Liver (tissue), 9 donors: ENCODE data around the gene SLC16A5. TPM values are rescaled to one million over a fixed set of nuclear protein-coding genes. Genes with fewer than 3 reads are reported as not detected.

Experiments
- DNase-seq: peaks from one replicate; pipeline ENCODE4 v3.0.0-alpha.2; 2017; ENCODE audit warnings: low spot score
- H3K27ac ChIP-seq, 2 donors: one replicate each; pipeline ENCODE4 v1.7.0; 2013; ENCODE audit warnings: inconsistent platforms in 2 of 2, low read length in 2 of 2, control low read depth in 1 of 2, low read depth in 1 of 2, mild to moderate bottlenecking in 1 of 2
- H3K27me3 ChIP-seq, 4 donors: one replicate each; pipeline versions ENCODE4 v1.6.1 to v1.7.0; 2013; ENCODE audit warnings: low read length in 3 of 4, inconsistent platforms in 1 of 4, mild to moderate bottlenecking in 1 of 4, moderate library complexity in 1 of 4; ENCODE audit not compliant: control insufficient read depth in 4 of 4, insufficient read depth in 4 of 4
- H3K36me3 ChIP-seq, 4 donors: one replicate each; pipeline versions ENCODE4 v1.6.1 to v1.7.0; 2013; ENCODE audit warnings: low read length in 3 of 4, mild to moderate bottlenecking in 3 of 4, low read depth in 1 of 4, moderate library complexity in 1 of 4; ENCODE audit not compliant: control insufficient read depth in 4 of 4, insufficient read depth in 3 of 4
- H3K4me1 ChIP-seq, 4 donors: one replicate each; pipeline versions ENCODE4 v1.6.1 to v1.7.0; 2013; ENCODE audit warnings: low read length in 3 of 4, mild to moderate bottlenecking in 3 of 4, moderate library complexity in 1 of 4; ENCODE audit not compliant: control insufficient read depth in 4 of 4, insufficient read depth in 4 of 4
- H3K4me3 ChIP-seq, 3 donors: one replicate each; pipeline versions ENCODE4 v1.6.1 to v1.7.0; 2013; ENCODE audit warnings: low read length in 3 of 3, control low read depth in 1 of 3, low read depth in 1 of 3, mild to moderate bottlenecking in 1 of 3
- H3K9ac ChIP-seq, 2 donors: one replicate each; pipeline ENCODE4 v1.7.0; 2013; ENCODE audit warnings: low read length in 2 of 2, mild to moderate bottlenecking in 2 of 2, moderate library complexity in 2 of 2, control low read depth in 1 of 2, low read depth in 1 of 2
- H3K9me3 ChIP-seq, 4 donors: one replicate each; pipeline versions ENCODE4 v1.6.1 to v1.7.0; 2013; ENCODE audit warnings: low read length in 3 of 4; ENCODE audit not compliant: control insufficient read depth in 4 of 4
- ATF3 ChIP-seq: IDR thresholded peaks from 2 replicates; pipeline ENCODE4 v1.6.1; 2016; ENCODE audit warnings: antibody characterized with exemption
- CTCF ChIP-seq: fragments of 150-350 bp; IDR thresholded peaks from 2 replicates; pipeline ENCODE4 v1.5.1; 2017; ENCODE audit warnings: improper control_type of control experiment, low read depth, low read length; ENCODE audit not compliant: missing input control
- EGR1 ChIP-seq, 2 donors: IDR thresholded peaks; 2 replicates each; pipeline ENCODE4 v1.6.1; 2016 to 2018; ENCODE audit warnings: antibody characterized with exemption in 2 of 2, low read depth in 2 of 2
- FOXA1 ChIP-seq: IDR thresholded peaks from 2 replicates; pipeline ENCODE4 v1.6.1; 2016; ENCODE audit warnings: antibody characterized with exemption
- FOXA2 ChIP-seq: IDR thresholded peaks from 2 replicates; pipeline ENCODE4 v1.6.1; 2016; ENCODE audit warnings: antibody characterized with exemption
- GABPA ChIP-seq, 2 donors: IDR thresholded peaks in 1 of 2; conservative IDR thresholded peaks in 1 of 2; 2 replicates each; pipeline ENCODE4 v1.6.1; 2016; ENCODE audit warnings: antibody characterized with exemption in 2 of 2, mild to moderate bottlenecking in 1 of 2, moderate library complexity in 1 of 2
- HNF4A ChIP-seq, 2 donors: conservative IDR thresholded peaks; 2 replicates each; pipeline ENCODE4 v1.6.1; 2016; ENCODE audit warnings: antibody characterized with exemption in 2 of 2, mild to moderate bottlenecking in 2 of 2
- HNF4G ChIP-seq: IDR thresholded peaks from 2 replicates; pipeline ENCODE4 v1.6.1; 2016; ENCODE audit warnings: antibody characterized with exemption
- JUND ChIP-seq, 2 donors: IDR thresholded peaks; 2 replicates each; pipeline ENCODE4 v1.6.1; 2016; ENCODE audit warnings: antibody characterized with exemption in 2 of 2
- MAX ChIP-seq: IDR thresholded peaks from 2 replicates; pipeline ENCODE4 v1.6.1; 2016; ENCODE audit warnings: antibody characterized with exemption
- NR2F2 ChIP-seq: IDR thresholded peaks from 2 replicates; pipeline ENCODE4 v1.6.1; 2016; ENCODE audit warnings: antibody characterized with exemption
- RAD21 ChIP-seq, 2 donors: IDR thresholded peaks; 2 replicates each; pipeline ENCODE4 v1.6.1; 2016; ENCODE audit warnings: antibody characterized with exemption in 2 of 2, mild to moderate bottlenecking in 2 of 2
- REST ChIP-seq: IDR thresholded peaks from 2 replicates; pipeline ENCODE4 v1.6.1; 2016; ENCODE audit warnings: antibody characterized with exemption, mild to moderate bottlenecking
- RXRA ChIP-seq, 2 donors: IDR thresholded peaks; 2 replicates each; pipeline ENCODE4 v1.6.1; 2017 to 2018; ENCODE audit warnings: antibody characterized with exemption in 2 of 2, mild to moderate bottlenecking in 1 of 2
- SP1 ChIP-seq: IDR thresholded peaks from 2 replicates; pipeline ENCODE4 v1.6.1; 2018; ENCODE audit warnings: antibody characterized with exemption, mild to moderate bottlenecking
- TAF1 ChIP-seq: conservative IDR thresholded peaks from 2 replicates; pipeline ENCODE4 v1.6.1; 2016; ENCODE audit warnings: antibody characterized with exemption, mild to moderate bottlenecking
- YY1 ChIP-seq: IDR thresholded peaks from 2 replicates; pipeline ENCODE4 v1.6.1; 2016; ENCODE audit warnings: antibody characterized with exemption, mild to moderate bottlenecking
- ZBTB33 ChIP-seq: IDR thresholded peaks from 2 replicates; pipeline ENCODE4 v1.6.1; 2016; ENCODE audit warnings: antibody characterized with exemption
- WGBS: extraction: QIAGEN DNeasy Blood & Tissue Kit; methylation state at CpG from one replicate; pipeline ENCODE4 v1.1.7; 2013; 5-methylcytosine and 5-hydroxymethylcytosine counted together
- polyA plus RNA-seq, 2 donors: library from polyadenylated mRNA; stranded (reverse) in 1 of 2; unstranded in 1 of 2; fragments of 200-250 nt in 1 of 2; fragments of >200 nt in 1 of 2; fragmentation: Nextera tagmentation in 1 of 2; extraction: Ambion mirVana in 1 of 2; gene quantifications; one replicate each; pipeline versions ENCODE4 v1.2.1 to v1.2.3, GENCODE V29; 2013 to 2015
- total RNA-seq, 2 donors: library from RNA; depleted of rRNA; stranded (reverse); fragments of >200 nt; gene quantifications; one replicate each; pipeline ENCODE4 v1.2.3, GENCODE V29; 2014
- donor health status: healthy.
- donor health status: healthy.
- donor health status: healthy.
- donor health status: healthy.
- donor health status: healthy.

SLC16A5 gene
- total and polyA plus RNA-seq, 4 donors = 1.0 to 4.5 (median 2.6) TPM

- no peaks in the 10 kb centered on the region for H3K9me3 ChIP-seq
- TF ChIP-seq RAD21 (IDR thresholded peaks at IDR 0.05) = no peak
- no peak for TF ChIP-seq TAF1
- TF ChIP-seq CTCF = peak; percentile 0
- peak; percentile 72 for TF ChIP-seq NR2F2
- no peak for TF ChIP-seq GABPA (IDR thresholded peaks at IDR 0.05 in 1 of 2, conservative IDR thresholded peaks at IDR 0.05 in 1 of 2)
- peak in 1 of 2 donors; percentile 32 for TF ChIP-seq JUND (IDR thresholded peaks at IDR 0.05)
- TF ChIP-seq HNF4G = peak; percentile 61
- no peak for TF ChIP-seq FOXA1
- peak; percentile 86 to 87 for TF ChIP-seq HNF4A (conservative IDR thresholded peaks at IDR 0.05)
- TF ChIP-seq ATF3 = no peak
- TF ChIP-seq ZBTB33 = no peak
- TF ChIP-seq FOXA2 = no peak
- peak; percentile 92 for TF ChIP-seq SP1
- peak; percentile 72 for TF ChIP-seq REST
- TF ChIP-seq EGR1 (IDR thresholded peaks at IDR 0.05; ENCODE audit: low read depth in 2 of 2) = peak; percentile 77 to 87
- TF ChIP-seq MAX = no peak
- no peak for TF ChIP-seq YY1
- peak; percentile 96 to 98 for TF ChIP-seq RXRA (IDR thresholded peaks at IDR 0.05)
- 16% methylated on average over 30 of the region's 30 CpGs for whole genome bisulfite sequencing
- peak; percentile 73 for DNase-seq
- H3K9ac ChIP-seq = peak overlapping the region in 1 of 2 donors; percentile 45
- no peaks in the 10 kb centered on the region for H3K27me3 ChIP-seq
- H3K36me3 ChIP-seq = no peaks in the 10 kb centered on the region
- peak overlapping the region; percentile 90 to 92 for H3K27ac ChIP-seq
- H3K4me1 ChIP-seq = peaks cover 3 to 48% (median 40%) of the 10 kb centered on the region in 4 donors
- peak overlapping the region; percentile 36 to 60 (median 59) for H3K4me3 ChIP-seq
Measured at GRCh38 chr17:75077072-75077495, 10.7 kb upstream of the SLC16A5 start.
